GM12878 (cell line): ENCODE results near the gene LPAR3. TPM values are rescaled to one million over a fixed set of nuclear protein-coding genes. Genes with fewer than 3 reads are reported as not detected.

Source experiments
- ATAC-seq: fragments of 200-7000 bp; cut with Tn5 transposase; 3 replicates; pipeline ENCODE4 v1.9.1; 2020; ENCODE audit warnings: mild to moderate bottlenecking, moderate library complexity
- BruUV-seq: library from RNA; stranded (reverse); fragments of 400-500 nt; replicated peaks from 2 replicates; lab custom pipeline; 2021; lab: Mats Ljungman, UMichigan
- CTCF ChIA-PET: fragments of 300-600 bp; sonication (Branson Sonifier 250); formaldehyde crosslinking; extraction: SDS; loops from one replicate; lab custom pipeline; 2021; ENCODE audit warnings: inconsistent platforms; lab: Yijun Ruan, JAX
- POLR2A ChIA-PET: fragments of 350-600 bp; formaldehyde crosslinking; extraction: SDS; loops from one replicate; lab custom pipeline; 2021; ENCODE audit warnings: inconsistent platforms; lab: Charles Lee
- RAD21 ChIA-PET: fragments of 300-600 bp; sonication (Branson Sonifier 250); formaldehyde crosslinking; loops from one replicate; lab custom pipeline; 2023; ENCODE audit warnings: antibody characterized with exemption; ENCODE audit not compliant: unreplicated experiment; lab: Charles Lee
- SMC1A ChIA-PET: fragments of 300-600 bp; sonication (Branson Sonifier 250); formaldehyde crosslinking; loops from one replicate; lab custom pipeline; 2023; ENCODE audit not compliant: unreplicated experiment, uncharacterized antibody; lab: Charles Lee
- DNase-seq: peaks from one replicate; pipeline ENCODE4 v3.0.0-alpha.2; 2011; ENCODE audit warnings: low read depth, low spot score
- FAIRE-seq: peaks from 3 replicates; lab custom pipeline; 2011; peaks lifted over from hg19 to GRCh38; lab: Jason Lieb, UNC
- H2AFZ ChIP-seq: 2 replicates; pipeline ENCODE4 v1.6.0; 2011; ENCODE audit warnings: low read depth, low read length, control low read depth; ENCODE audit not compliant: control insufficient read depth
- H3K27ac ChIP-seq: 2 replicates; pipeline ENCODE4 v1.5.1; 2011; ENCODE audit warnings: control low read depth; ENCODE audit not compliant: control insufficient read depth, insufficient read depth
- H3K27me3 ChIP-seq, 2 experiments: replicated peaks in 1 of 2; 2 replicates each; pipeline versions ENCODE4 v1.6.0 to v1.6.1; 2011; ENCODE audit warnings: low read length in 1 of 2; ENCODE audit not compliant: control insufficient read depth in 2 of 2, insufficient read depth in 2 of 2
- H3K36me3 ChIP-seq, 2 experiments: 2 replicates each; pipeline ENCODE4 v1.5.1; 2011; ENCODE audit warnings: low read length in 1 of 2; ENCODE audit not compliant: control insufficient read depth in 2 of 2, insufficient read depth in 2 of 2
- H3K4me1 ChIP-seq: 2 replicates; pipeline ENCODE4 v1.6.1; 2011; ENCODE audit warnings: mild to moderate bottlenecking, low read length, moderate library complexity, mixed read lengths; ENCODE audit not compliant: control insufficient read depth, insufficient read depth
- H3K4me2 ChIP-seq: 2 replicates; pipeline ENCODE4 v1.6.0; 2011; ENCODE audit warnings: control low read depth; ENCODE audit not compliant: control insufficient read depth, insufficient read depth
- H3K4me3 ChIP-seq: fragments of 200-600 bp; sonication (generic); 2 replicates; pipeline ENCODE4 v1.5.1; 2016
- H3K79me2 ChIP-seq: 2 replicates; pipeline ENCODE4 v1.6.0; 2011; ENCODE audit warnings: low read length; ENCODE audit not compliant: control insufficient read depth, insufficient read depth
- H3K9ac ChIP-seq: 2 replicates; pipeline ENCODE4 v1.8.0; 2011; ENCODE audit warnings: low read length, control low read depth, mixed read lengths; ENCODE audit not compliant: control insufficient read depth, insufficient read depth
- H3K9me3 ChIP-seq: replicated peaks from 3 replicates; pipeline ENCODE4 v1.5.1; 2011; ENCODE audit warnings: mild to moderate bottlenecking, low read length; ENCODE audit not compliant: control insufficient read depth, insufficient read depth
- H4K20me1 ChIP-seq: 2 replicates; pipeline ENCODE4 v1.6.0; 2011; ENCODE audit not compliant: control insufficient read depth, insufficient read depth
- ASH2L ChIP-seq: fragments of 300-600, 200-600 bp; sonication (generic); IDR thresholded peaks from 2 replicates; pipeline ENCODE4 v1.6.1; 2017; ENCODE audit warnings: low read depth, mild to moderate bottlenecking, borderline replicate concordance
- BACH1 ChIP-seq: fragments of 450-650 bp; IDR thresholded peaks from 2 replicates; pipeline ENCODE4 v1.6.1; 2017; ENCODE audit warnings: mild to moderate bottlenecking, borderline replicate concordance
- MXI1 ChIP-seq: fragments of 150-350 bp; IDR thresholded peaks from 2 replicates; pipeline ENCODE4 v1.6.1; 2011; ENCODE audit warnings: low read depth, mild to moderate bottlenecking, inconsistent platforms, low read length, improper control_type of control experiment
- SMARCA5 ChIP-seq: fragments of 450-650 bp; IDR thresholded peaks from 2 replicates; pipeline ENCODE4 v1.6.1; 2017; ENCODE audit warnings: mild to moderate bottlenecking
- ZNF384 ChIP-seq: IDR thresholded peaks from 2 replicates; pipeline ENCODE4 v1.6.1; 2012; ENCODE audit warnings: low read depth, mild to moderate bottlenecking, low read length, improper control_type of control experiment, borderline replicate concordance
- ZSCAN29 ChIP-seq: fragments of 450-650 bp; IDR thresholded peaks from 2 replicates; pipeline ENCODE4 v1.6.1; 2017; ENCODE audit warnings: mild to moderate bottlenecking, moderate library complexity
- WGBS: methylation state at CpG from one replicate; pipeline ENCODE4 v1.1.6; 2016; ENCODE audit warnings: low lambda C conversion rate; ENCODE audit not compliant: insufficient replicate concordance, insufficient coverage; ENCODE audit errors: missing lambda C conversion rate; 5-methylcytosine and 5-hydroxymethylcytosine counted together
- in situ Hi-C: fragments of 300-500 bp; cut with MboI; formaldehyde crosslinking; loops from 9 replicates; pipeline ENCODE4 v1.14.3; 2018; ENCODE audit warnings: mixed read lengths
- intact Hi-C: fragments of 100-400 bp; cut with micrococcal nuclease; formaldehyde crosslinking; loops from one replicate; pipeline ENCODE4 v1.14.2; 2022; ENCODE audit not compliant: unreplicated experiment
- polyA plus RNA-seq, 11 experiments: library from polyadenylated mRNA; depleted of rRNA in 4 of 11; unstranded in 6 of 11; stranded (reverse) in 5 of 11; fragments of >200 nt; fragmentation: Nextera tagmentation in 4 of 11; fragmentation: Illumina TruSeq in 1 of 11; extraction: Ambion mirVana in 4 of 11; extraction: Trizol in 1 of 11; gene quantifications; 1 replicate in 1 of 11; 2 replicates in 10 of 11; pipeline versions ENCODE4 v1.2.1 to v1.2.3, GENCODE V29; 2011 to 2016; ENCODE audit warnings: inconsistent platforms in 2 of 11, missing spikeins in 2 of 11, low read depth in 1 of 11
- total RNA-seq, 4 experiments: library from RNA; depleted of rRNA in 3 of 4; stranded (reverse); fragments of >200 nt in 3 of 4; fragmentation: Illumina TruSeq in 1 of 4; extraction: Trizol in 1 of 4; gene quantifications; 2 replicates each; pipeline versions ENCODE4 v1.2.1 to v1.2.3, GENCODE V29; 2013 to 2021
- TF ChIP-seq, protein P1 (sequence below): IDR thresholded peaks from 2 replicates; pipeline ENCODE4 v1.6.1; 2012; ENCODE audit warnings: mild to moderate bottlenecking, low read depth, low read length
- TF ChIP-seq, protein P2 (sequence below): fragments of 450-650 bp; formaldehyde crosslinking; IDR thresholded peaks from 2 replicates; pipeline ENCODE4 v1.5.0; 2022; ENCODE audit warnings: mild to moderate bottlenecking, missing genetic modification characterization

Gene LPAR3
- total and polyA plus RNA-seq, 10 of the 15 experiments (the other 5 are each of a cell fraction or from before 2014, with no cell fraction given) = 0.03 to 0.31 (median 0.09) TPM; not detected in 3

DNA sequence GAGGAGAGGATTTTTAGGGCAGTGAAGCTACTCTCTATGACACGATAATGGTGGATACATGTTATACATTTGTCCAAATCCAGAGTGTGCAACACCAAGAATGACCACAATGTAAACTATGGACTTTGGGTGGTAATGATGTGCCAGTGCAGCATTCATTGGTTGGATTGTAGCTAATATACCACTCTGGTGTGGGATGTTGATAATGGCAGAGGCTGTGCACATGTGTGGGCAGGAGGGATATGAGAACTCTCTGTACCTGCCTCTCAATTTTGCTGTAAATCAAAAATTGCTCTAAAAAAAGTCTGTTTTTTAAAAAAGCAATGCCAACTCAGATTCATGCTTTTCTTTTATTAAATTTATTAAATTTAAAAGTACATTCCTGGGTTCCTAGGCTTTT is 27.2 kb upstream of the LPAR3 start (continued):
- TF ChIP-seq, protein P1, sequence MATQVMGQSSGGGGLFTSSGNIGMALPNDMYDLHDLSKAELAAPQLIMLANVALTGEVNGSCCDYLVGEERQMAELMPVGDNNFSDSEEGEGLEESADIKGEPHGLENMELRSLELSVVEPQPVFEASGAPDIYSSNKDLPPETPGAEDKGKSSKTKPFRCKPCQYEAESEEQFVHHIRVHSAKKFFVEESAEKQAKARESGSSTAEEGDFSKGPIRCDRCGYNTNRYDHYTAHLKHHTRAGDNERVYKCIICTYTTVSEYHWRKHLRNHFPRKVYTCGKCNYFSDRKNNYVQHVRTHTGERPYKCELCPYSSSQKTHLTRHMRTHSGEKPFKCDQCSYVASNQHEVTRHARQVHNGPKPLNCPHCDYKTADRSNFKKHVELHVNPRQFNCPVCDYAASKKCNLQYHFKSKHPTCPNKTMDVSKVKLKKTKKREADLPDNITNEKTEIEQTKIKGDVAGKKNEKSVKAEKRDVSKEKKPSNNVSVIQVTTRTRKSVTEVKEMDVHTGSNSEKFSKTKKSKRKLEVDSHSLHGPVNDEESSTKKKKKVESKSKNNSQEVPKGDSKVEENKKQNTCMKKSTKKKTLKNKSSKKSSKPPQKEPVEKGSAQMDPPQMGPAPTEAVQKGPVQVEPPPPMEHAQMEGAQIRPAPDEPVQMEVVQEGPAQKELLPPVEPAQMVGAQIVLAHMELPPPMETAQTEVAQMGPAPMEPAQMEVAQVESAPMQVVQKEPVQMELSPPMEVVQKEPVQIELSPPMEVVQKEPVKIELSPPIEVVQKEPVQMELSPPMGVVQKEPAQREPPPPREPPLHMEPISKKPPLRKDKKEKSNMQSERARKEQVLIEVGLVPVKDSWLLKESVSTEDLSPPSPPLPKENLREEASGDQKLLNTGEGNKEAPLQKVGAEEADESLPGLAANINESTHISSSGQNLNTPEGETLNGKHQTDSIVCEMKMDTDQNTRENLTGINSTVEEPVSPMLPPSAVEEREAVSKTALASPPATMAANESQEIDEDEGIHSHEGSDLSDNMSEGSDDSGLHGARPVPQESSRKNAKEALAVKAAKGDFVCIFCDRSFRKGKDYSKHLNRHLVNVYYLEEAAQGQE = no peak
- TF ChIP-seq, all 136 proteins: peak for 0

DNA sequence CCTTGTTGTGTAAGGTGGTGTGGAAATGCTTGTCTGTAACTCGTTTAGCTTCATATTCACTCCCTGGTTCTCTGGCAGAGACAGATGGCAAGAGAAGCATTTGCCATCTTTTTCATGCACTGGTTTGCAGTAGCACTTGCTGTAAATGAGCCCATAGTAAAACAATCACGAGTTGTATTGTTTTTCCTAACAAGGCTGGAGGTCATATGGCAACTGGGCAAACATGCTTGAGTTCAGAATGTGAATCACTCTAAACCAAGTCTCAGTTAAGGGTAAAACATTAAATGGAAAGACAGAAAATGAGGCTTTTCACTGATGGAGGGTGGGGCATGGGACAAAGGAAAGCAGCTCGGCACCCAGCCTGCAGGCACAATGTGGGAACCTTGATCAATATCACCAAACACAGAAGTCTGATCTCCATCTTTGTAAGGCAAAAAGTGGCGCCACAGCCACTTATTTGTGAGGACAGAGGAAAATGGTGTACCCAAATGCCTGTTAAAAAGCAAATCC is 26.5 kb upstream of the LPAR3 start:
- no peaks in the 10 kb centered on the region for H3K36me3 ChIP-seq
- CTCF ChIA-PET = no interaction called here
- BruUV-seq = no TSS peak
- H3K9me3 ChIP-seq = no peaks in the 10 kb centered on the region
- no peak overlapping the region for H3K4me3 ChIP-seq
- H3K79me2 ChIP-seq = no peaks in the 10 kb centered on the region
- in situ Hi-C loops (no loop called here), intact Hi-C loops (no loop called here)
- no peaks in the 10 kb centered on the region for H4K20me1 ChIP-seq
- SMC1A ChIA-PET = interaction anchor here (0.9 kb wide), 1 partner anchor 10 kb away, joined by 3 read pairs; no protein-coding TSS in a partner anchor
- 56% methylated on average over 4 of the region's 4 CpGs for WGBS
- no peak overlapping the region for H3K27ac ChIP-seq
- no peak for TF ChIP-seq ZSCAN29
- TF ChIP-seq MXI1 = no peak
- TF ChIP-seq, protein P2, sequence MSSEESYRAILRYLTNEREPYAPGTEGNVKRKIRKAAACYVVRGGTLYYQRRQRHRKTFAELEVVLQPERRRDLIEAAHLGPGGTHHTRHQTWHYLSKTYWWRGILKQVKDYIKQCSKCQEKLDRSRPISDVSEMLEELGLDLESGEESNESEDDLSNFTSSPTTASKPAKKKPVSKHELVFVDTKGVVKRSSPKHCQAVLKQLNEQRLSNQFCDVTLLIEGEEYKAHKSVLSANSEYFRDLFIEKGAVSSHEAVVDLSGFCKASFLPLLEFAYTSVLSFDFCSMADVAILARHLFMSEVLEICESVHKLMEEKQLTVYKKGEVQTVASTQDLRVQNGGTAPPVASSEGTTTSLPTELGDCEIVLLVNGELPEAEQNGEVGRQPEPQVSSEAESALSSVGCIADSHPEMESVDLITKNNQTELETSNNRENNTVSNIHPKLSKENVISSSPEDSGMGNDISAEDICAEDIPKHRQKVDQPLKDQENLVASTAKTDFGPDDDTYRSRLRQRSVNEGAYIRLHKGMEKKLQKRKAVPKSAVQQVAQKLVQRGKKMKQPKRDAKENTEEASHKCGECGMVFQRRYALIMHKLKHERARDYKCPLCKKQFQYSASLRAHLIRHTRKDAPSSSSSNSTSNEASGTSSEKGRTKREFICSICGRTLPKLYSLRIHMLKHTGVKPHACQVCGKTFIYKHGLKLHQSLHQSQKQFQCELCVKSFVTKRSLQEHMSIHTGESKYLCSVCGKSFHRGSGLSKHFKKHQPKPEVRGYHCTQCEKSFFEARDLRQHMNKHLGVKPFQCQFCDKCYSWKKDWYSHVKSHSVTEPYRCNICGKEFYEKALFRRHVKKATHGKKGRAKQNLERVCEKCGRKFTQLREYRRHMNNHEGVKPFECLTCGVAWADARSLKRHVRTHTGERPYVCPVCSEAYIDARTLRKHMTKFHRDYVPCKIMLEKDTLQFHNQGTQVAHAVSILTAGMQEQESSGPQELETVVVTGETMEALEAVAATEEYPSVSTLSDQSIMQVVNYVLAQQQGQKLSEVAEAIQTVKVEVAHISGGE (CRISPR knock-in tag) = no peak
- TF ChIP-seq ZNF384 = no peak
- no peak for TF ChIP-seq BACH1
- TF ChIP-seq ASH2L = no peak
- no peak for TF ChIP-seq SMARCA5
- TF ChIP-seq, all 136 proteins: peak for 0
- DNase-seq (no peak), ATAC-seq (no peak), FAIRE-seq (no peak)
- ChIA-PET RAD21 (interaction anchor here (1.8 kb wide), 1 partner anchor 108 kb away, joined by 3 read pairs; no protein-coding TSS in a partner anchor), POLR2A (no interaction called here)
- Histone ChIP-seq H2AFZ (no peak overlapping the region), H3K27me3 (no peaks in the 10 kb centered on the region; a peak in 1 of 4 replicates), H3K4me1 (no peaks in the 10 kb centered on the region), H3K4me2 (no peak overlapping the region), H3K9ac (no peak overlapping the region)
